Stimulated activated CD4-positive, alpha-beta T cell treated with anti-CD3 and anti-CD28 coated beads, Interleukin-1b, Interleukin-23, amount 100 ng/mL, for 1 hour (primary cell): Measurements from ENCODE around the gene GBP2.
"Not testable (repeated sequence)": the region's sequence is repeated elsewhere in the genome, so short reads cannot be mapped to it uniquely, and the experiment has no call there.

Experiments
- DNase-seq, 2 donors: peaks; one replicate each; pipeline ENCODE4 v3.0.0-alpha.2; 2020; ENCODE audit warnings: low read depth in 2 of 2

GBP2 gene

GRCh38 chr1:89125913-89126580 lies at the start of gene GBP2:
Gene GBP2, minus strand, starts transcription at chr1:89126114. Its CDS starts 4,148 bp downstream, at chr1:89121966.
- no peak for DNase-seq

GRCh38 chr1:89174491-89174890 lies 48.6 kb upstream of the GBP2 start:
- no peak for DNase-seq

GRCh38 chr1:89172468-89173143 lies 46.7 kb upstream of the GBP2 start:
- no peak for DNase-seq

GRCh38 chr1:89171067-89171438 lies 45.1 kb upstream of the GBP2 start:
- no peak for DNase-seq

GRCh38 chr1:89170170-89171066 lies 44.5 kb upstream of the GBP2 start:
- no peak for DNase-seq

GRCh38 chr1:89169166-89169565 lies 43.3 kb upstream of the GBP2 start:
- no peak for DNase-seq

GRCh38 chr1:89167590-89168230 lies 41.8 kb upstream of the GBP2 start:
- no peak for DNase-seq

- no peak for DNase-seq
Observed at GRCh38 chr1:89166705-89167104, 40.8 kb upstream of the GBP2 start.

- DNase-seq: no peak
Observed at GRCh38 chr1:89165811-89166210, 39.9 kb upstream of the GBP2 start.

- DNase-seq: no peak
Observed at GRCh38 chr1:89151047-89151446, 25.1 kb upstream of the GBP2 start.

- no peak for DNase-seq
Observed at GRCh38 chr1:89149976-89150375, 24.1 kb upstream of the GBP2 start.

GRCh38 chr1:89149229-89149628 lies 23.3 kb upstream of the GBP2 start:
- no peak for DNase-seq

- no peak for DNase-seq
Observed at GRCh38 chr1:89147678-89148658, 22.1 kb upstream of the GBP2 start.

- DNase-seq: no peak
Observed at GRCh38 chr1:89146721-89147120, 20.8 kb upstream of the GBP2 start.

- no peak for DNase-seq
Observed at GRCh38 chr1:89143484-89143883, 17.6 kb upstream of the GBP2 start.

- DNase-seq: no peak
Observed at GRCh38 chr1:89142160-89142559, 16.2 kb upstream of the GBP2 start.

GRCh38 chr1:89133747-89134146 lies 7.8 kb upstream of the GBP2 start:
- DNase-seq: no peak

GRCh38 chr1:89130716-89131115 lies 4.8 kb upstream of the GBP2 start:
- DNase-seq: no peak

GRCh38 chr1:89129911-89130310 lies 4.0 kb upstream of the GBP2 start:
- DNase-seq: no peak

- DNase-seq: not testable (repeated sequence)
Observed at GRCh38 chr1:89128003-89128458, 2.1 kb upstream of the GBP2 start.
